KOPT-K1 (cell line): Measurements from ENCODE around the gene CACNA1A.

Experiments
- H3K27ac ChIP-seq: fragments of 200-600 bp; sonication (generic); 2 replicates; pipeline ENCODE4 v1.5.1; 2016; ENCODE audit warnings: antibody characterized with exemption, mild to moderate bottlenecking, low read depth, low read length; ENCODE audit not compliant: poor library complexity, severe bottlenecking
- H3K36me3 ChIP-seq: fragments of 200-600 bp; sonication (generic); 2 replicates; pipeline ENCODE4 v1.5.1; 2017; ENCODE audit warnings: antibody characterized with exemption, mild to moderate bottlenecking, low read length, moderate library complexity; ENCODE audit not compliant: insufficient read depth
- H3K9me3 ChIP-seq: fragments of 200-600 bp; sonication (generic); 2 replicates; pipeline ENCODE4 v1.5.1; 2017; ENCODE audit warnings: antibody characterized with exemption, low read length, mild to moderate bottlenecking; ENCODE audit not compliant: insufficient read depth, poor library complexity, severe bottlenecking

The CACNA1A gene

GRCh38 chr19:13420780-13421179 lies 85.5 kb downstream of the CACNA1A start:
- Histone ChIP-seq H3K36me3 (no peaks in the 10 kb centered on the region), H3K27ac (no peak overlapping the region), H3K9me3 (peaks cover 22% of the 10 kb centered on the region)

- Histone ChIP-seq H3K36me3 (no peaks in the 10 kb centered on the region), H3K9me3 (peaks cover 1% of the 10 kb centered on the region), H3K27ac (no peak overlapping the region)
Observed at GRCh38 chr19:13417054-13417453, 89.2 kb downstream of the CACNA1A start.

- Histone ChIP-seq H3K9me3 (no peaks in the 10 kb centered on the region), H3K27ac (no peak overlapping the region), H3K36me3 (no peaks in the 10 kb centered on the region)
Observed at GRCh38 chr19:13411899-13412298, 94.4 kb downstream of the CACNA1A start.

DNA sequence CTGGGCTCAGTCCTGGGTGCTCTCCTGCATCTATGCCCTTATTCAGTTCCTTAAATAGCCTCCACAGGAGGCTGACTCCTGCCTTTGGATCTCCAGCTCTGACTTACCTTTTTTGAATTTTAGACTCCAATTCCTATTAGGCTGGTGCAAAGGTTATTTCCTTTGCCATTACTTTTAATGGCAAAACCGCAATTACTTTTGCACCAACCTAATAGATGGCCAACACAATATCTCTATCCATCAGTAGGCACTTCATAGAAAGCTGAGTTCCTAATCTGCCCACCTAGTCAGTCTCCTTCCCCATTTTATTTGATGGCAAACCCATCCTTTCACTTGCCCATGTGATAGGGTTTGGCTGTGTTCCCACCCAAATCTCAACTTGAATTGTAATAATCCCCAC lies 95.3 kb downstream of the CACNA1A start:
- H3K27ac ChIP-seq = no peak overlapping the region
- H3K9me3 ChIP-seq = no peaks in the 10 kb centered on the region
- no peaks in the 10 kb centered on the region for H3K36me3 ChIP-seq

- Histone ChIP-seq H3K36me3 (no peaks in the 10 kb centered on the region), H3K27ac (no peak overlapping the region), H3K9me3 (no peaks in the 10 kb centered on the region)
Observed at GRCh38 chr19:13408889-13409518, 97.3 kb downstream of the CACNA1A start.

- Histone ChIP-seq H3K9me3 (no peaks in the 10 kb centered on the region), H3K27ac (no peak overlapping the region), H3K36me3 (no peaks in the 10 kb centered on the region)
Observed at GRCh38 chr19:13404236-13404635, 102.0 kb downstream of the CACNA1A start.

DNA sequence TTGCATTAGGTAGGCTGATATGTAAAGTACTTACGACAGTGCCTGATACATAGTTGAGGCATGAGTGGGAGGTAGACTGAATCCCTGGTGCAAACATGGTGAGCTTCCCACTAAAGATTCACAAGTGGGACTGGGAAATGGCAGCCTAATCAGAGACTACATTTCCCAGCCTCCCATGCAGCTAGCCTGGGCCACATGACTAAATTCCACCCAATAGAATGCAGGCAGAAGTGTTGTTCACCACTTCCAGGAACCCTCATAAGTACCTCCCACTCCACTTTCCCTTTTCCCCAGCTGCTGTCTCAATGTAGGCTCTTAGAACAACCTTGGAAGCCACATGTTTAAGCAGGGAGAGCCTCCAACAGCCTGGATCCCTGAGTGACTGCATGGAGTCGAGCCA lies 104.9 kb downstream of the CACNA1A start:
- Histone ChIP-seq H3K27ac (no peak overlapping the region), H3K9me3 (no peaks in the 10 kb centered on the region), H3K36me3 (no peaks in the 10 kb centered on the region)

- Histone ChIP-seq H3K9me3 (no peaks in the 10 kb centered on the region), H3K36me3 (no peaks in the 10 kb centered on the region), H3K27ac (no peak overlapping the region)
Observed at GRCh38 chr19:13400296-13400695, 106.0 kb downstream of the CACNA1A start.

DNA sequence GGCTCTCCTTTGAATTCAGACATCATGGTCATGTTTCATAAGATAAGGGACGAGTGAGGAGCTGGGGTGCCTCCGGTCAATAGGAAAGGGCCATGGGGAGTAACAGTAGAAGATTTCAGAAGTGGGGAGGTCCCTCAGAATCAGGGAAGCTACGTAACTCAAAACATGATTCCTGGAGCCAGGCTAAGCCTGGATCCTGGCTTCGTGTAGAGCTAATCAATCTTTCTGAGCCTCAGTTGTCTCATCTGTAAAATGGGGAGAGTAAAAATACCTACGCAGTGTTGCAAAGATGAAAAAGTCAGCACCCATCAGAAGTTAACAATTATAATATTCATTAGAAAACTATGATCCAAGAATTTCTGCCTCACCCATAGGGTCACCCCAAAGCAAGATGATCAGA lies 106.5 kb downstream of the CACNA1A start:
- H3K27ac ChIP-seq = no peak overlapping the region
- no peaks in the 10 kb centered on the region for H3K9me3 ChIP-seq
- no peaks in the 10 kb centered on the region for H3K36me3 ChIP-seq

- Histone ChIP-seq H3K9me3 (no peaks in the 10 kb centered on the region), H3K27ac (no peak overlapping the region), H3K36me3 (no peaks in the 10 kb centered on the region)
Observed at GRCh38 chr19:13398780-13399726, 107.2 kb downstream of the CACNA1A start.

DNA sequence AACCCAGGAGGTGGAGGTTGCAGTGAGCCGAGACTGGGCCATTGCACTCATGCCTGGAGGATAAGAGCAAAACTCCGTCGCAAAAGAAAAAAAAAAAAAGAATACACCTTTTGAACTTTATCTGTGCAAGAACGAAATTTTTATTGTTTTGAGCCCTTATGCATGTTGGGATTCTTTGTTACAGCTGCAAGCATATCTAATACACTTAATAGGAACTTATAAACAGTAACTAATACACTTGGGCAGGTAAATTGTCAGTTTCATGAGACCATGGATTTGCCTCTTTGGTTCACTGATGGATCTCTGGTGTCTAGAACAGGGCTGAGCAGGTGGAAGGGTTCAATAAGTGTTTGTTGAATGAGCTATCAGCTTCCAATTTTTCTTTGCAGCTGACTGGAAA lies 108.1 kb downstream of the CACNA1A start:
- Histone ChIP-seq H3K36me3 (no peaks in the 10 kb centered on the region), H3K9me3 (no peaks in the 10 kb centered on the region), H3K27ac (no peak overlapping the region)

- Histone ChIP-seq H3K27ac (no peak overlapping the region), H3K36me3 (no peaks in the 10 kb centered on the region)
Observed at GRCh38 chr19:13396250-13397080, 109.8 kb downstream of the CACNA1A start.

DNA sequence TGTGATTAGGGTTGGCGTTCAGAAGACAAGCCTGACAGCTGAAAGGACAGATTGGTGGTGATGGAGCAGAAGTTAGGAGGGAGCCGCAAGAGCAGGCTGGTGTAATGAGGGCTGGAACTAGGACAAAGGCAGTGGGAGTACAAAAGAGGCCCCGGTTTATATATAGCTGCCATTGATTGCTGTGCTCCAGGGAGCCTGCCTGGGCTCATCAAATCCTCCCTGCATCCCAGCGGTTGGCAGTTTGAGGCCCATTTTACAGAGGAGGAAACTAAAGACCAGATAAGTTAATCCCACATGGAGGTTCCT lies 123.7 kb downstream of the CACNA1A start:
- Histone ChIP-seq H3K36me3 (no peaks in the 10 kb centered on the region), H3K27ac (no peak overlapping the region)

More at GRCh38 chr19:13396250-13397080, 109.8 kb downstream of the CACNA1A start:
- H3K9me3 ChIP-seq = no peaks in the 10 kb centered on the region

GRCh38 chr19:13381827-13382632 lies 124.2 kb downstream of the CACNA1A start:
- no peaks in the 10 kb centered on the region for H3K9me3 ChIP-seq
- H3K36me3 ChIP-seq = no peaks in the 10 kb centered on the region
- no peak overlapping the region for H3K27ac ChIP-seq

More for the DNA sequence above, 123.7 kb downstream of the CACNA1A start:
- H3K9me3 ChIP-seq = no peaks in the 10 kb centered on the region
